Sciatic nerve (tissue), 2 donors: ENCODE results near the gene TRIM39. TPM values are rescaled to one million over a fixed set of nuclear protein-coding genes. Genes with fewer than 3 reads are reported as not detected.

Experiments used
- ATAC-seq: fragments of 200-7000 bp; cut with Tn5 transposase; one replicate; pipeline ENCODE4 v1.9.1; 2020; ENCODE audit warnings: mild to moderate bottlenecking, moderate library complexity
- DNase-seq: peaks from one replicate; pipeline ENCODE4 v3.0.0-alpha.2; 2020; ENCODE audit warnings: low spot score
- intact Hi-C: fragments of 100-400 bp; cut with DNase I; formaldehyde crosslinking; loops from one replicate; pipeline ENCODE4 v1.14.2; 2022
- total RNA-seq: library from RNA; stranded (reverse); fragmentation: NEBNext Ultra II Directional; extraction: Animal tissue kit (Norgen Biotek cat#: 25700); gene quantifications from one replicate; pipeline ENCODE4 v1.2.1, GENCODE V29; 2021
- donor health status: DM: no; HTN: no; CAD: no.
- donor health status: DM: no; HTN: no; CAD: no.

Gene TRIM39
- total RNA-seq, 1 donor from 2014 or later: 18.0 TPM

- DNase-seq: peak; percentile 62
- intact Hi-C loops: no loop called here
- ATAC-seq: no peak
Measured at GRCh38 chr6:30325150-30325872, 1.4 kb upstream of the TRIM39 start.

GRCh38 chr6:30325873-30326525 lies 728 bp upstream of the TRIM39 start:
- peak; percentile 38 for ATAC-seq
- intact Hi-C loops: no loop called here
- no peak for DNase-seq

GRCh38 chr6:30327232-30327746 lies 562 bp downstream of the TRIM39 start:
- ATAC-seq (peak; percentile 5), DNase-seq (no peak)
- intact Hi-C loops: no loop called here

- intact Hi-C loops: no loop called here
- DNase-seq: no peak
- no peak for ATAC-seq
Measured at GRCh38 chr6:30328397-30328796, 1.7 kb downstream of the TRIM39 start.

GRCh38 chr6:30329331-30329730 lies 2.6 kb downstream of the TRIM39 start:
- DNase-seq (no peak), ATAC-seq (no peak)
- intact Hi-C loops: no loop called here

- intact Hi-C loops: no loop called here
- no peak for DNase-seq
- no peak for ATAC-seq
Measured at GRCh38 chr6:30331981-30332380, 5.3 kb downstream of the TRIM39 start.

GRCh38 chr6:30334075-30334783 lies 7.5 kb downstream of the TRIM39 start:
- intact Hi-C loops: no loop called here
- DNase-seq (no peak), ATAC-seq (no peak)

- intact Hi-C loops: no loop called here
- no peak for DNase-seq
- no peak for ATAC-seq
Measured at GRCh38 chr6:30340589-30341054, 13.9 kb downstream of the TRIM39 start.

GRCh38 chr6:30341218-30341617 lies 14.5 kb downstream of the TRIM39 start:
- ATAC-seq (no peak), DNase-seq (no peak)
- intact Hi-C loops: no loop called here

GRCh38 chr6:30341728-30342127 lies 15.0 kb downstream of the TRIM39 start:
- DNase-seq: no peak
- intact Hi-C loops: no loop called here
- no peak for ATAC-seq

- DNase-seq: no peak
- intact Hi-C loops: no loop called here
- ATAC-seq: no peak
Measured at GRCh38 chr6:30344191-30344867, 17.6 kb downstream of the TRIM39 start.

GRCh38 chr6:30344868-30345671 lies 18.3 kb downstream of the TRIM39 start, which contains the start of gene RPP21:
TSS of gene RPP21 (plus strand) at chr6:30345156. CDS start at chr6:30345172, 16 bp downstream.
- intact Hi-C loops: no loop called here
- DNase-seq (peak; percentile 91), ATAC-seq (peak; percentile 99)

- intact Hi-C loops: no loop called here
Measured at GRCh38 chr6:30345852-30346251, 19.1 kb downstream of the TRIM39 start.

GRCh38 chr6:30348957-30349356 lies 22.2 kb downstream of the TRIM39 start:
- intact Hi-C loops: no loop called here
- ATAC-seq (no peak), DNase-seq (no peak)

More at GRCh38 chr6:30345852-30346251, 19.1 kb downstream of the TRIM39 start:
- ATAC-seq: no peak
- no peak for DNase-seq

GRCh38 chr6:30349421-30350177 lies 22.9 kb downstream of the TRIM39 start:
- ATAC-seq: no peak
- intact Hi-C loops: no loop called here
- DNase-seq: no peak

- no peak for ATAC-seq
- intact Hi-C loops: no loop called here
- no peak for DNase-seq
Measured at GRCh38 chr6:30350524-30350923, 23.8 kb downstream of the TRIM39 start.

GRCh38 chr6:30352550-30352949 lies 25.8 kb downstream of the TRIM39 start:
- no peak for DNase-seq
- intact Hi-C loops: no loop called here
- ATAC-seq: no peak

- intact Hi-C loops: no loop called here
- ATAC-seq (no peak), DNase-seq (no peak)
Measured at GRCh38 chr6:30355281-30355680, 28.6 kb downstream of the TRIM39 start.
